ENCODE data around the gene SLC8B1.

DNA sequence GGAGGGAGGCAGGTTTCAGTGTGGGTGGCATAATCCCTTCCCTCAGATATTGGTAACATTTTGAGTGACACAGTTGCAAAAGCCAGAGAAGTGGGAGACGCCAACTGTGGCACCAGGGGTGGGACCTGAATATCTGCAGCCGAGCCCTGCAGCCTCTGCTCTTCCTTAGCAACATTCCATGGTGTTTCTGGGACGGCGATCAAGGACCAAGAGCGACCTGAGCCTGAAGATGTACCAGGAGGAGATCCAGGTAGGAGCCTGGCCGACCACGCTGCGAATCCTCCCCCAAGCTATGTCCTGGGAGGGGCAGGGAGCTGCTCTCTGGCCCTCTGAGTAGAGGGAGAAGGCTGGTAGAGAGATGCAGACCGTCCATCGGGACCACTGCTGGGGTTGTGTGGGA lies 41.8 kb downstream of the SLC8B1 start:
- TF ChIP-seq, protein P1, sequence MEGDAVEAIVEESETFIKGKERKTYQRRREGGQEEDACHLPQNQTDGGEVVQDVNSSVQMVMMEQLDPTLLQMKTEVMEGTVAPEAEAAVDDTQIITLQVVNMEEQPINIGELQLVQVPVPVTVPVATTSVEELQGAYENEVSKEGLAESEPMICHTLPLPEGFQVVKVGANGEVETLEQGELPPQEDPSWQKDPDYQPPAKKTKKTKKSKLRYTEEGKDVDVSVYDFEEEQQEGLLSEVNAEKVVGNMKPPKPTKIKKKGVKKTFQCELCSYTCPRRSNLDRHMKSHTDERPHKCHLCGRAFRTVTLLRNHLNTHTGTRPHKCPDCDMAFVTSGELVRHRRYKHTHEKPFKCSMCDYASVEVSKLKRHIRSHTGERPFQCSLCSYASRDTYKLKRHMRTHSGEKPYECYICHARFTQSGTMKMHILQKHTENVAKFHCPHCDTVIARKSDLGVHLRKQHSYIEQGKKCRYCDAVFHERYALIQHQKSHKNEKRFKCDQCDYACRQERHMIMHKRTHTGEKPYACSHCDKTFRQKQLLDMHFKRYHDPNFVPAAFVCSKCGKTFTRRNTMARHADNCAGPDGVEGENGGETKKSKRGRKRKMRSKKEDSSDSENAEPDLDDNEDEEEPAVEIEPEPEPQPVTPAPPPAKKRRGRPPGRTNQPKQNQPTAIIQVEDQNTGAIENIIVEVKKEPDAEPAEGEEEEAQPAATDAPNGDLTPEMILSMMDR (IDR thresholded peaks at IDR 0.05 in 2 of 3, conservative IDR thresholded peaks at IDR 0.05 in 1 of 3; ENCODE audit: insufficient read depth in 2 of 3, low read depth in 1 of 3, low read length in 3 of 3): no peak
- TF ChIP-seq MAFG (tag; conservative IDR thresholded peaks at IDR 0.05) (no peak), YBX1 (IDR thresholded peaks at IDR 0.05) (no peak), IRF2 (CRISPR knock-in tag; IDR thresholded peaks at IDR 0.05) (no peak), SPI1 (IDR thresholded peaks at IDR 0.05; ENCODE audit: borderline replicate concordance, low read depth, low read length) (no peak), YY1 (IDR thresholded peaks at IDR 0.05; ENCODE audit: borderline replicate concordance in 1 of 3, control insufficient read depth in 1 of 3, extremely low read depth in 1 of 3, insufficient read depth in 3 of 3, insufficient read length in 1 of 3, insufficient replicate concordance in 2 of 3, low read depth in 1 of 3, low read length in 2 of 3) (no peak), ZNF232 (CRISPR knock-in tag; IDR thresholded peaks at IDR 0.05) (no peak), KLF16 (IDR thresholded peaks at IDR 0.05) (no peak), SRSF9 (IDR thresholded peaks at IDR 0.05; ENCODE audit: borderline replicate concordance, low read depth, low read length) (no peak)
- TF ChIP-seq, protein P2, sequence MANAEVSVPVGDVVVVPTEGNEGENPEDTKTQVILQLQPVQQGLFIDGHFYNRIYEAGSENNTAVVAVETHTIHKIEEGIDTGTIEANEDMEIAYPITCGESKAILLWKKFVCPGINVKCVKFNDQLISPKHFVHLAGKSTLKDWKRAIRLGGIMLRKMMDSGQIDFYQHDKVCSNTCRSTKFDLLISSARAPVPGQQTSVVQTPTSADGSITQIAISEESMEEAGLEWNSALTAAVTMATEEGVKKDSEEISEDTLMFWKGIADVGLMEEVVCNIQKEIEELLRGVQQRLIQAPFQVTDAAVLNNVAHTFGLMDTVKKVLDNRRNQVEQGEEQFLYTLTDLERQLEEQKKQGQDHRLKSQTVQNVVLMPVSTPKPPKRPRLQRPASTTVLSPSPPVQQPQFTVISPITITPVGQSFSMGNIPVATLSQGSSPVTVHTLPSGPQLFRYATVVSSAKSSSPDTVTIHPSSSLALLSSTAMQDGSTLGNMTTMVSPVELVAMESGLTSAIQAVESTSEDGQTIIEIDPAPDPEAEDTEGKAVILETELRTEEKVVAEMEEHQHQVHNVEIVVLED (CRISPR knock-in tag; IDR thresholded peaks at IDR 0.05): no peak
- TF ChIP-seq, protein P3, sequence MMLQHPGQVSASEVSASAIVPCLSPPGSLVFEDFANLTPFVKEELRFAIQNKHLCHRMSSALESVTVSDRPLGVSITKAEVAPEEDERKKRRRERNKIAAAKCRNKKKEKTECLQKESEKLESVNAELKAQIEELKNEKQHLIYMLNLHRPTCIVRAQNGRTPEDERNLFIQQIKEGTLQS (IDR thresholded peaks at IDR 0.05): no peak
- TF ChIP-seq, protein P3 (CRISPR knock-in tag; conservative IDR thresholded peaks at IDR 0.05): no peak

Measured in K562 (cell line).